B cell (primary cell): Measurements from ENCODE around the gene NFASC.

Source experiments
- CTCF ChIP-seq: fragments of 200-600 bp; IDR thresholded peaks from one replicate; pipeline ENCODE4 v1.8.0; 2022; ENCODE audit warnings: antibody characterized with exemption, mild to moderate bottlenecking
- EZH2 ChIP-seq: IDR thresholded peaks from 2 replicates; pipeline ENCODE4 v1.6.1; 2012; ENCODE audit warnings: borderline replicate concordance, low read depth, mild to moderate bottlenecking, moderate library complexity, low read length; ENCODE audit not compliant: insufficient read depth, poor library complexity, severe bottlenecking

GRCh38 chr1:205012391-205013140 is 141.9 kb downstream of the NFASC start:
- TF ChIP-seq CTCF (no peak), EZH2 (no peak)
